Uterus (tissue), 4 donors: ENCODE measurements around the gene MARCHF5. TPM values are rescaled to one million over a fixed set of nuclear protein-coding genes. Genes with fewer than 3 reads are reported as not detected.
"Not testable (repeated sequence)": the region's sequence is repeated elsewhere in the genome, so short reads cannot be mapped to it uniquely, and the experiment has no call there.

Source experiments
- DNase-seq, 2 donors: peaks; one replicate each; pipeline ENCODE4 v3.0.0-alpha.2; 2019 to 2020
- H3K27ac ChIP-seq, 2 donors: fragments of 200-600 bp; sonication (generic); 1 replicate in 1 of 2; 2 replicates in 1 of 2; pipeline ENCODE4 v1.5.1; 2016 to 2018
- H3K27me3 ChIP-seq, 2 donors: fragments of 200-600 bp; sonication (generic); one replicate each; pipeline ENCODE4 v1.5.1; 2018 to 2019; ENCODE audit warnings: control low read depth in 1 of 2
- H3K36me3 ChIP-seq, 2 donors: fragments of 200-600 bp; sonication (generic); one replicate each; pipeline ENCODE4 v1.5.1; 2019; ENCODE audit warnings: control low read depth in 1 of 2
- H3K4me1 ChIP-seq, 2 donors: fragments of 200-600 bp; sonication (generic); one replicate each; pipeline ENCODE4 v1.5.1; 2018 to 2019; ENCODE audit warnings: control low read depth in 1 of 2
- H3K4me3 ChIP-seq, 2 donors: fragments of 200-600 bp; sonication (generic); 1 replicate in 1 of 2; 2 replicates in 1 of 2; pipeline ENCODE4 v1.5.1; 2018 to 2019; ENCODE audit warnings: mild to moderate bottlenecking in 1 of 2
- H3K9me3 ChIP-seq, 2 donors: fragments of 200-600 bp; sonication (generic); one replicate each; pipeline ENCODE4 v1.5.1; 2019; ENCODE audit warnings: control low read depth in 1 of 2
- POLR2A ChIP-seq, 2 donors: fragments of 450-650 bp; IDR thresholded peaks; one replicate each; pipeline ENCODE4 v1.6.1; 2016; ENCODE audit warnings: antibody characterized with exemption in 2 of 2, mild to moderate bottlenecking in 1 of 2, moderate library complexity in 1 of 2
- intact Hi-C: fragments of 100-400 bp; cut with DNase I; formaldehyde crosslinking; loops from one replicate; pipeline ENCODE4 v1.15.1; 2023; ENCODE audit warnings: low total_unique reads
- total RNA-seq, 4 donors: library from RNA; depleted of rRNA in 3 of 4; stranded (reverse); fragments of >200 nt in 3 of 4; gene quantifications; one replicate each; pipeline versions ENCODE4 v1.1.0 to v1.2.4, GENCODE V29; 2014 to 2023
- TF ChIP-seq, protein P1 (sequence below), 4 experiments: fragments of 200-600 bp in 2 of 4; fragments of 450-650 bp in 2 of 4; sonication (generic) in 2 of 4; IDR thresholded peaks; one replicate each; pipeline ENCODE4 v1.5.1; 2016 to 2019; ENCODE audit warnings: antibody characterized with exemption in 4 of 4, mild to moderate bottlenecking in 2 of 4, moderate library complexity in 1 of 4
- donor health status: DM: yes; HTN: yes; CAD: no.

Gene MARCHF5
- total RNA-seq, 4 donors from 2014 or later: 2.8 to 43.7 (median 22.9) TPM

GRCh38 chr10:92323079-92323478, 32.1 kb downstream of the MARCHF5 start:
- intact Hi-C loops: no loop called here
- H3K27ac ChIP-seq: no peak overlapping the region
- no peak overlapping the region for H3K4me3 ChIP-seq
- DNase-seq: no peak
- H3K9me3 ChIP-seq: no peaks in the 10 kb centered on the region
- no peaks in the 10 kb centered on the region for H3K27me3 ChIP-seq
- H3K4me1 ChIP-seq: no peaks in the 10 kb centered on the region
- H3K36me3 ChIP-seq: no peaks in the 10 kb centered on the region
- TF ChIP-seq, protein P1, sequence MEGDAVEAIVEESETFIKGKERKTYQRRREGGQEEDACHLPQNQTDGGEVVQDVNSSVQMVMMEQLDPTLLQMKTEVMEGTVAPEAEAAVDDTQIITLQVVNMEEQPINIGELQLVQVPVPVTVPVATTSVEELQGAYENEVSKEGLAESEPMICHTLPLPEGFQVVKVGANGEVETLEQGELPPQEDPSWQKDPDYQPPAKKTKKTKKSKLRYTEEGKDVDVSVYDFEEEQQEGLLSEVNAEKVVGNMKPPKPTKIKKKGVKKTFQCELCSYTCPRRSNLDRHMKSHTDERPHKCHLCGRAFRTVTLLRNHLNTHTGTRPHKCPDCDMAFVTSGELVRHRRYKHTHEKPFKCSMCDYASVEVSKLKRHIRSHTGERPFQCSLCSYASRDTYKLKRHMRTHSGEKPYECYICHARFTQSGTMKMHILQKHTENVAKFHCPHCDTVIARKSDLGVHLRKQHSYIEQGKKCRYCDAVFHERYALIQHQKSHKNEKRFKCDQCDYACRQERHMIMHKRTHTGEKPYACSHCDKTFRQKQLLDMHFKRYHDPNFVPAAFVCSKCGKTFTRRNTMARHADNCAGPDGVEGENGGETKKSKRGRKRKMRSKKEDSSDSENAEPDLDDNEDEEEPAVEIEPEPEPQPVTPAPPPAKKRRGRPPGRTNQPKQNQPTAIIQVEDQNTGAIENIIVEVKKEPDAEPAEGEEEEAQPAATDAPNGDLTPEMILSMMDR (IDR thresholded peaks at IDR 0.05): no peak
- TF ChIP-seq POLR2A (IDR thresholded peaks at IDR 0.05): no peak

DNA sequence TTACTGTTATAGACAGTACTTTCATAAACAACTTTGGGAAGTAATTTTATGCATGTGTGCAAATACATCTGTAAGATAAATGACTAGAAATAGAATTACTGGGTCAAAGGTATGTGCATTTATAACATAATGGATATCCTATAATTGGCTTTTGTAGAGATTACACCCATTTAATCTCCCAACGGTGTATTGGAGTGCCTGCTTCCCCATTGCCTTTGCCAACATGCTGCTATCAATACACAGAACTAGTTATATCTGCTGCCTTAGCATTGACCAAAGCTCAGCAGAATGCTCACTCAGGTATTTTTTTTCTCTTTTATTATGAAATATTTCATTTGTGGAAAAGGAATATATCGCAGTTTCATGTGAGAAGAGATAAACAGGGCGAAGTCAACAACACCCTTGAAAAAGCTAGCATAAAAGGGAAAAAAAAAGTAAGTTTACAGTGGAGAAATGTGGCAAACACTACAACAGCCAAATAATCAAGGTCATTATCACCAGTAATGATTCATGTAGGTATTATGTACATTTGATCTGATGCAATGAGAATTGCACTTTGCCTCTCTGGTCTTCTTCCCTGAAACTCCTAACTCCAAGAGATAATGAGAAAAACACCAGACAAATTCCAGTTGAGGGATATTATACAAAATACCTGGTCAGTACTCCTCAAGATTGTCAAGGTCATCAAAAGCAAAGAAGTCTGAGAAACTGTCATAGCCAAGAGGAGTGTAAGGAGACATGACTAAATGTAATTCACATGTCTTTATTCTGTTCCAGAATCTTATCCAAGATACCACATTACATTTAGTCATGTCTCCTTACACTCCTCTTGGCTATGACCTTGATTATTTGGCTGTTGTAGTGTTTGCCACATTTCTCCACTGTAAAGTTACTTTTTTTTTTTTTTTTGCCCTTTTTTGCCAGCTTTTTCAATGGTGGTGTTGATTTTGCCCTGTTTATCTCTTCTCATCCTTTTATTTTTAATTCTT, 36.8 kb downstream of the MARCHF5 start:
- H3K9me3 ChIP-seq: no peaks in the 10 kb centered on the region
- no peaks in the 10 kb centered on the region for H3K36me3 ChIP-seq
- H3K27ac ChIP-seq: no peak overlapping the region
- H3K4me3 ChIP-seq: no peak overlapping the region
- intact Hi-C loops: no loop called here
- no peak for TF ChIP-seq POLR2A (IDR thresholded peaks at IDR 0.05)
- TF ChIP-seq, protein P1 (IDR thresholded peaks at IDR 0.05): no peak
- DNase-seq: no peak
- H3K27me3 ChIP-seq: no peaks in the 10 kb centered on the region
- H3K4me1 ChIP-seq: no peaks in the 10 kb centered on the region

GRCh38 chr10:92328993-92329392, 38.0 kb downstream of the MARCHF5 start:
- TF ChIP-seq POLR2A (IDR thresholded peaks at IDR 0.05): no peak
- Histone ChIP-seq H3K27me3 (no peaks in the 10 kb centered on the region), H3K4me3 (no peak overlapping the region), H3K4me1 (no peaks in the 10 kb centered on the region), H3K9me3 (no peaks in the 10 kb centered on the region), H3K36me3 (no peaks in the 10 kb centered on the region), H3K27ac (no peak overlapping the region)
- intact Hi-C loops: no loop called here
- no peak for DNase-seq

- H3K27ac ChIP-seq, DNase-seq, H3K4me3 ChIP-seq, intact Hi-C loops, H3K36me3 ChIP-seq, H3K27me3 ChIP-seq, H3K9me3 ChIP-seq, H3K4me1 ChIP-seq: not testable (repeated sequence)
These were observed 39.0 kb downstream of the MARCHF5 start for GRCh38 chr10:92329927-92330326.

GRCh38 chr10:92342796-92343195, 51.8 kb downstream of the MARCHF5 start:
- H3K36me3 ChIP-seq: no peaks in the 10 kb centered on the region
- H3K27ac ChIP-seq: no peak overlapping the region
- intact Hi-C loops: no loop called here
- H3K9me3 ChIP-seq: no peaks in the 10 kb centered on the region
- DNase-seq: no peak
- TF ChIP-seq POLR2A (IDR thresholded peaks at IDR 0.05): no peak
- TF ChIP-seq, protein P1 (IDR thresholded peaks at IDR 0.05): no peak
- H3K4me3 ChIP-seq: no peak overlapping the region
- H3K27me3 ChIP-seq: no peaks in the 10 kb centered on the region
- H3K4me1 ChIP-seq: no peaks in the 10 kb centered on the region

DNA sequence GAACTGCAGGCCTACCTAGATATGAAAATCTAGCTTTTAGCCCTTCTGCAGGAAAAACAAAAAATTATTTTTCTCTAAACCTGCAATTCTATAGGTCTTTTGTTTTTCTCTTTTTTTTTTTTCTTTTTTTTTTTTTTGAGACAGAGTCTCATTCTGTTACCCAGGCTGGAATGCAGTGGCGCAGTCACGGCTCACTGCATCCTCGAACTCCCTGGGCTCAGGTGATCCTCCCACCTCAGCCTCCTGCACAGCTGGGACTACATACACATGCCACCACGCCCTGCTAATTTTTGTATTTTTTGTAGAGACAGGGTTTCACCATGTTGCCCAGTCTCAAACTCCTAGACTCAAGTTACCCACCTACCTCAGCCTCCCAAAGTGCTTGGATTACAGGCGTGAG, 54.6 kb downstream of the MARCHF5 start:
- H3K4me1 ChIP-seq, H3K27me3 ChIP-seq, intact Hi-C loops, DNase-seq, H3K9me3 ChIP-seq, H3K4me3 ChIP-seq, H3K36me3 ChIP-seq, H3K27ac ChIP-seq: not testable (repeated sequence)

DNA sequence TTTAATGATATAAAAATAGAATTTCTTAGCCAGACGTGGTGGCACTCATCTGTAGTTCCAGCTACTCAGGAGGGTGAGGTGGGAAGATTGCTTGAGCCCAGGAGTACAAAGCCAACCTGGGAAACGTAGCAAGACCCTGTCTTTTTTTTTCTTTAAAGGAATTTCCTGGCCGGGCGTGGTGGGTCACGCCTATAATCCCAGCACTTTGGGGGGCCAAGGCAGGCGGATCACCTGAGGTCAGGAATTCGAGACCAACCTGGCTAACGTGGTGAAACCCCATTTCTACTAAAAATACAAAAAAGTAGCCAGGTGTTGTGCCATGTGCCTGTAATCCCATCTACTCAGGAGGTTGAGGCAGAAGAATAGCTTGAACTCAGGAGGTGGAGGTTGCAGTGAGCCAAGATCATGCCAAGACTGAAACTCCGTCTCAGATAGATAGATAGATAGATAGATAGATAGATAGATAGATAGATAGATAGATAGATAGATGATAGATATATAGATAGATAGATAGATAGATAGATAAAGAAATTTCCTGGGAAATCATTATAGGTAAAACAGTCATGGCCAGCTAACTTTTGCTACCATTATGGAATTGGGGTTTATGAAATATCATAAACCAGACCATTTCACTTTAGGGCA, 56.2 kb downstream of the MARCHF5 start:
- not testable (repeated sequence) for H3K36me3 ChIP-seq

More for the DNA sequence above, 56.2 kb downstream of the MARCHF5 start:
- H3K4me1 ChIP-seq, H3K4me3 ChIP-seq, intact Hi-C loops, DNase-seq, H3K27ac ChIP-seq, H3K9me3 ChIP-seq, H3K27me3 ChIP-seq: not testable (repeated sequence)
